ENCODE measurements around the gene SHF.

DNA sequence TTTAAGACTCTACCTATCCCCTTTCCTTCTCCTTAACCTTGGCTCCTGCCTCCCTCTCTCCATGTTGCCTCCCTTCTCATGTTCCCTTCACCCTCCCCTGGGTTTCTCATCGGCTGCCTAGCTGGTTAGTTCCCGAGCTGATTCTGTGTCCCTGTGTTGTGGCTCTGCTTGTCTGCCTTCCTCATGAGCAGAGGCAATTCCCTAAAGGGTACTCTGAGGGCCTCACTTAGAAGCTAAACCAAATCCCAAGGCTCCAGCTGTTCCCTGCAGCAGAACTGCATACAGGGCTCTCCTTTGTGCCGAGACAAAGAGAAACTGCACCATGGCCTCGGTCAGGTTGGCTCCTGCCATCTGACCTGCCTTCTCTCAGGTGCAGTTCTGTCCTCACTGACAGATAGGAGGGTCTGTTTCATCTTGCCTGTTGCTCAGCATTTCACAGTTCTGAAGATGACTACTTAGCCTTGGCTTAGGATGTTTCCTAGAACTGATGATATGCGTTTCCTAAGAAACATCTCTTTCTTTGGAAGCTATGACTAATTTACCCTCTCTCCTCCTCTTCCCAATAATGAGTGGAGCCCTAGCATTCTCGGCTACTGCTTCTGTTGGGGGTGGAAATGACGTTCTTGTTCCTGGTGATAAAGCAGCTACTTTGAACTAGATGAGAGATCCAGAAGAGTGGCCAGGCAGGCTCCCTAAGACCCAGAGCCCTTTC is 30.9 kb downstream of the SHF start:
- no peak for TF ChIP-seq YY1 (tag by site-specific recombination; IDR thresholded peaks at IDR 0.05)
- TF ChIP-seq BCL11A (tag by site-specific recombination; IDR thresholded peaks at IDR 0.05; ENCODE audit: low read depth): no peak
- TF ChIP-seq, protein P1, sequence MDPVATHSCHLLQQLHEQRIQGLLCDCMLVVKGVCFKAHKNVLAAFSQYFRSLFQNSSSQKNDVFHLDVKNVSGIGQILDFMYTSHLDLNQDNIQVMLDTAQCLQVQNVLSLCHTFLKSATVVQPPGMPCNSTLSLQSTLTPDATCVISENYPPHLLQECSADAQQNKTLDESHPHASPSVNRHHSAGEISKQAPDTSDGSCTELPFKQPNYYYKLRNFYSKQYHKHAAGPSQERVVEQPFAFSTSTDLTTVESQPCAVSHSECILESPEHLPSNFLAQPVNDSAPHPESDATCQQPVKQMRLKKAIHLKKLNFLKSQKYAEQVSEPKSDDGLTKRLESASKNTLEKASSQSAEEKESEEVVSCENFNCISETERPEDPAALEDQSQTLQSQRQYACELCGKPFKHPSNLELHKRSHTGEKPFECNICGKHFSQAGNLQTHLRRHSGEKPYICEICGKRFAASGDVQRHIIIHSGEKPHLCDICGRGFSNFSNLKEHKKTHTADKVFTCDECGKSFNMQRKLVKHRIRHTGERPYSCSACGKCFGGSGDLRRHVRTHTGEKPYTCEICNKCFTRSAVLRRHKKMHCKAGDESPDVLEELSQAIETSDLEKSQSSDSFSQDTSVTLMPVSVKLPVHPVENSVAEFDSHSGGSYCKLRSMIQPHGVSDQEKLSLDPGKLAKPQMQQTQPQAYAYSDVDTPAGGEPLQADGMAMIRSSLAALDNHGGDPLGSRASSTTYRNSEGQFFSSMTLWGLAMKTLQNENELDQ (tag by site-specific recombination; IDR thresholded peaks at IDR 0.05; ENCODE audit: low read depth): no peak
- TF ChIP-seq ZBTB44 (tag by site-specific recombination; IDR thresholded peaks at IDR 0.05): no peak
